Mesendoderm (in vitro differentiated cells): Measurements from ENCODE around the gene SOBP.

ENCODE experiments used
- DNase-seq: peaks from one replicate; pipeline ENCODE4 v3.0.0; 2013
- H2AK5ac ChIP-seq: 2 replicates; pipeline ENCODE4 v1.6.1; 2013; ENCODE audit warnings: low read length, inconsistent platforms
- H2BK120ac ChIP-seq: 2 replicates; pipeline ENCODE4 v1.6.1; 2013; ENCODE audit warnings: low read depth, mild to moderate bottlenecking, low read length, moderate library complexity, mixed read lengths
- H2BK15ac ChIP-seq: replicated peaks from 2 replicates; pipeline ENCODE4 v1.6.1; 2013; ENCODE audit warnings: low read depth, mild to moderate bottlenecking, moderate library complexity
- H2BK5ac ChIP-seq: 2 replicates; pipeline ENCODE4 v1.6.1; 2013; ENCODE audit warnings: low read length, inconsistent platforms
- H3K18ac ChIP-seq: 2 replicates; pipeline ENCODE4 v1.6.1; 2013; ENCODE audit warnings: mild to moderate bottlenecking, low read length, mixed read lengths
- H3K23ac ChIP-seq: one replicate; pipeline ENCODE4 v1.6.1; 2013; ENCODE audit warnings: low read length
- H3K27ac ChIP-seq: 2 replicates; pipeline ENCODE4 v1.5.1; 2013; ENCODE audit warnings: low read depth, mild to moderate bottlenecking, inconsistent platforms, low read length, moderate library complexity
- H3K27me3 ChIP-seq: 2 replicates; pipeline ENCODE4 v1.6.1; 2013; ENCODE audit warnings: low read length, control low read depth, mild to moderate bottlenecking, inconsistent platforms; ENCODE audit not compliant: insufficient read depth, poor library complexity
- H3K36me3 ChIP-seq: 2 replicates; pipeline ENCODE4 v1.6.1; 2013; ENCODE audit warnings: low read length, inconsistent platforms; ENCODE audit not compliant: control insufficient read depth, insufficient read depth
- H3K4ac ChIP-seq: one replicate; pipeline ENCODE4 v1.6.1; 2013; ENCODE audit warnings: low read depth, mild to moderate bottlenecking, low read length, moderate library complexity
- H3K4me1 ChIP-seq: 2 replicates; pipeline ENCODE4 v1.6.1; 2013; ENCODE audit warnings: low read depth, low read length, inconsistent platforms; ENCODE audit not compliant: control insufficient read depth
- H3K4me2 ChIP-seq: 2 replicates; pipeline ENCODE4 v1.6.1; 2013; ENCODE audit warnings: low read length
- H3K4me3 ChIP-seq: 2 replicates; pipeline ENCODE4 v1.5.1; 2013; ENCODE audit warnings: mild to moderate bottlenecking, low read length
- H3K56ac ChIP-seq: one replicate; pipeline ENCODE4 v1.6.1; 2013; ENCODE audit warnings: low read length
- H3K79me1 ChIP-seq: 2 replicates; pipeline ENCODE4 v1.6.1; 2013; ENCODE audit warnings: low read length, inconsistent platforms
- H3K79me2 ChIP-seq: 2 replicates; pipeline ENCODE4 v1.6.1; 2013; ENCODE audit warnings: mild to moderate bottlenecking, low read length; ENCODE audit not compliant: control insufficient read depth, insufficient read depth
- H3K9ac ChIP-seq: 2 replicates; pipeline ENCODE4 v1.6.1; 2013; ENCODE audit warnings: low read length, inconsistent platforms
- H4K5ac ChIP-seq: one replicate; pipeline ENCODE4 v1.6.1; 2013; ENCODE audit warnings: low read length
- H4K8ac ChIP-seq: one replicate; pipeline ENCODE4 v1.6.1; 2013; ENCODE audit warnings: low read depth, mild to moderate bottlenecking, control low read depth, low read length, moderate library complexity
- WGBS: extraction: QIAGEN DNeasy Blood & Tissue Kit; methylation state at CpG from one replicate; pipeline ENCODE4 v1.1.7; 2013; ENCODE audit warnings: low lambda C conversion rate, missing lambda C conversion rate; ENCODE audit not compliant: insufficient coverage; ENCODE audit errors: extremely low coverage; 5-methylcytosine and 5-hydroxymethylcytosine counted together

Gene SOBP

GRCh38 chr6:107657373-107657754, 167.4 kb downstream of the SOBP start:
- Histone ChIP-seq H3K36me3 (no peaks in the 10 kb centered on the region), H3K27ac (no peak overlapping the region)

GRCh38 chr6:107657755-107658461, 168.0 kb downstream of the SOBP start:
- no peak overlapping the region for H3K4me3 ChIP-seq
- H4K5ac ChIP-seq, result no peak overlapping the region
- H3K27me3 ChIP-seq, result no peaks in the 10 kb centered on the region
- no peak overlapping the region for H2BK120ac ChIP-seq
- no peaks in the 10 kb centered on the region for H3K36me3 ChIP-seq
- WGBS, result no CpG with 5 or more reads among the region's 17 CpGs
- H3K79me2 ChIP-seq, result no peaks in the 10 kb centered on the region
- no peak overlapping the region for H3K4ac ChIP-seq
- no peak overlapping the region for H3K23ac ChIP-seq
- H3K56ac ChIP-seq, result no peak overlapping the region
- H2AK5ac ChIP-seq, result no peak overlapping the region
- no peak overlapping the region for H3K27ac ChIP-seq
- H3K18ac ChIP-seq, result no peak overlapping the region
- H2BK15ac ChIP-seq, result no peak overlapping the region
- no peaks in the 10 kb centered on the region for H3K4me1 ChIP-seq
- DNase-seq, result no peak
- no peak overlapping the region for H4K8ac ChIP-seq
- H3K79me1 ChIP-seq, result no peaks in the 10 kb centered on the region
- H2BK5ac ChIP-seq, result no peak overlapping the region
- no peak overlapping the region for H3K9ac ChIP-seq
- no peak overlapping the region for H3K4me2 ChIP-seq

More at GRCh38 chr6:107657373-107657754, 167.4 kb downstream of the SOBP start:
- no peak overlapping the region for H4K5ac ChIP-seq
- H3K9ac ChIP-seq, result no peak overlapping the region
- no peaks in the 10 kb centered on the region for H3K4me1 ChIP-seq
- no peak overlapping the region for H3K56ac ChIP-seq
- H2BK15ac ChIP-seq, result no peak overlapping the region
- H3K23ac ChIP-seq, result no peak overlapping the region
- no peak overlapping the region for H3K4me2 ChIP-seq
- no peak overlapping the region for H2BK5ac ChIP-seq
- no peak overlapping the region for H2BK120ac ChIP-seq
- no peaks in the 10 kb centered on the region for H3K27me3 ChIP-seq
- no peak for DNase-seq
- H3K79me1 ChIP-seq, result no peaks in the 10 kb centered on the region
- no peaks in the 10 kb centered on the region for H3K79me2 ChIP-seq
- H3K4me3 ChIP-seq, result no peak overlapping the region
- no peak overlapping the region for H2AK5ac ChIP-seq
- H3K18ac ChIP-seq, result no peak overlapping the region
- WGBS, result no CpG with 5 or more reads among the region's 3 CpGs
- H3K4ac ChIP-seq, result no peak overlapping the region
- no peak overlapping the region for H4K8ac ChIP-seq

GRCh38 chr6:107658920-107659865, 169.3 kb downstream of the SOBP start:
- H3K36me3 ChIP-seq, result no peaks in the 10 kb centered on the region
- H2BK120ac ChIP-seq, result no peak overlapping the region
- no peak overlapping the region for H3K56ac ChIP-seq
- H2BK15ac ChIP-seq, result no peak overlapping the region
- H3K18ac ChIP-seq, result no peak overlapping the region
- no peak overlapping the region for H4K8ac ChIP-seq
- no peak overlapping the region for H2AK5ac ChIP-seq
- WGBS, result no CpG with 5 or more reads among the region's 18 CpGs
- H3K4me3 ChIP-seq, result no peak overlapping the region
- no peaks in the 10 kb centered on the region for H3K27me3 ChIP-seq
- no peak overlapping the region for H3K4ac ChIP-seq
- no peak overlapping the region for H4K5ac ChIP-seq
- H2BK5ac ChIP-seq, result no peak overlapping the region
- no peaks in the 10 kb centered on the region for H3K4me1 ChIP-seq
- no peak for DNase-seq
- no peak overlapping the region for H3K9ac ChIP-seq
- no peak overlapping the region for H3K4me2 ChIP-seq
- no peaks in the 10 kb centered on the region for H3K79me1 ChIP-seq
- no peaks in the 10 kb centered on the region for H3K79me2 ChIP-seq
- no peak overlapping the region for H3K27ac ChIP-seq
- H3K23ac ChIP-seq, result no peak overlapping the region

DNA sequence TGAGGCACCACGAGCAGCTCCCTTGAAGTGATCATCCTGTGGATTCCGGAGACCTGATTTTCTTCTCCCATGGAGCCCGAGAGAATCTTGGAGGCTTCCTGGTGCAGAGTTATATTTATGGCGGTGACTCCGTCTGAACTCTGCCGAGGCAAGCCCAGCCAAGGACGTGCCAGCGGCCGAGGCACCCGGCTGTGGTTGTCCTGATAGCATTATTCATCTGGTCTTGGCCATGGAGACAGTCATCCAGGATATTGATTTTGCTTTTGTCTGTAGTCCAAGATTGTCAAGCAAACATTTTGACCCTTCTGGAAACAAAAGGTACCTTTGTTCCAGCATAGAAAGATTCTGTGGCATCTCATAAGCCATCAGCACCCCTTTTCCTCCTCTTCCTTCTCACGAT, 170.9 kb downstream of the SOBP start:
- WGBS, result no CpG with 5 or more reads among the region's 11 CpGs

DNA sequence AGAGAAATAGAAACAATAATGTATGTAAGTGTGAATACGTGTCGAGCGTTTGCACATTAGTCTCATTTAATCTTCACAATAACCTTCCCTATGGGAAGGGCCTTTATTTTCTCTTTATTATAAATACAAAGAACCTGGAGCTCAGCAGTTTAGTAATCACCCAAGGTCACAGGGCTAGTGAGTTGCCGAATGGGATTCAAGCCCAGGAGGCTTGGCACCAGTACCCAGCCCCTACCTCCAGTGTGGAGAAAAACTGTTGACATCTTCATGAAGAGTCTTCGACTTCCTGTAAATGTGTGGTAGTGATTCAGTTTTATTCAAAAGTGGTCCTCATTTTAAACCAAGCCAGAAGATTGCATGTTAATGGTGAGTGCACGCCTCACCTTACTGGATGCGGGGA, 171.4 kb downstream of the SOBP start:
- Histone ChIP-seq H3K27me3 (no peaks in the 10 kb centered on the region), H2AK5ac (no peak overlapping the region), H3K4ac (no peak overlapping the region), H3K27ac (no peak overlapping the region), H2BK15ac (no peak overlapping the region), H4K5ac (no peak overlapping the region), H3K4me1 (no peaks in the 10 kb centered on the region), H3K18ac (no peak overlapping the region), H3K9ac (no peak overlapping the region), H3K4me3 (no peak overlapping the region), H3K56ac (no peak overlapping the region), H4K8ac (no peak overlapping the region), H3K79me2 (no peaks in the 10 kb centered on the region), H3K4me2 (no peak overlapping the region), H3K79me1 (no peaks in the 10 kb centered on the region), H3K23ac (no peak overlapping the region), H2BK120ac (no peak overlapping the region), H2BK5ac (no peak overlapping the region), H3K36me3 (no peaks in the 10 kb centered on the region)
- WGBS, result no CpG with 5 or more reads among the region's 7 CpGs
- no peak for DNase-seq

More for the DNA sequence above, 170.9 kb downstream of the SOBP start:
- no peak overlapping the region for H3K27ac ChIP-seq
- H2BK15ac ChIP-seq, result no peak overlapping the region
- no peak overlapping the region for H4K5ac ChIP-seq
- H3K23ac ChIP-seq, result no peak overlapping the region
- H3K4me2 ChIP-seq, result no peak overlapping the region
- H3K79me1 ChIP-seq, result no peaks in the 10 kb centered on the region
- no peak overlapping the region for H3K18ac ChIP-seq
- DNase-seq, result no peak
- no peak overlapping the region for H2AK5ac ChIP-seq
- no peak overlapping the region for H3K9ac ChIP-seq
- H3K56ac ChIP-seq, result no peak overlapping the region
- H3K4ac ChIP-seq, result no peak overlapping the region
- H3K4me1 ChIP-seq, result no peaks in the 10 kb centered on the region
- H2BK120ac ChIP-seq, result no peak overlapping the region
- no peak overlapping the region for H4K8ac ChIP-seq
- no peak overlapping the region for H3K4me3 ChIP-seq
- H3K79me2 ChIP-seq, result no peaks in the 10 kb centered on the region
- H2BK5ac ChIP-seq, result no peak overlapping the region
- no peaks in the 10 kb centered on the region for H3K36me3 ChIP-seq
- H3K27me3 ChIP-seq, result no peaks in the 10 kb centered on the region
